NK-92 (cell line): ENCODE data around the gene MARCHF2.
"Not testable (repeated sequence)": the region's sequence is repeated elsewhere in the genome, so short reads cannot be mapped to it uniquely, and the experiment has no call there.

Experiments used
- DNase-seq: peaks from one replicate; lab custom pipeline; 2025; ENCODE audit not compliant: unreplicated experiment; lab: John Stamatoyannopoulos, UW

Gene MARCHF2, protein sequence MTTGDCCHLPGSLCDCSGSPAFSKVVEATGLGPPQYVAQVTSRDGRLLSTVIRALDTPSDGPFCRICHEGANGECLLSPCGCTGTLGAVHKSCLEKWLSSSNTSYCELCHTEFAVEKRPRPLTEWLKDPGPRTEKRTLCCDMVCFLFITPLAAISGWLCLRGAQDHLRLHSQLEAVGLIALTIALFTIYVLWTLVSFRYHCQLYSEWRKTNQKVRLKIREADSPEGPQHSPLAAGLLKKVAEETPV

GRCh38 chr19:8412783-8413628 is at the start of gene MARCHF2:
Gene MARCHF2 (plus strand): TSS chr19:8413305. CDS start chr19:8421841, 8,536 bp downstream.
- DNase-seq = peak; percentile 73

DNA sequence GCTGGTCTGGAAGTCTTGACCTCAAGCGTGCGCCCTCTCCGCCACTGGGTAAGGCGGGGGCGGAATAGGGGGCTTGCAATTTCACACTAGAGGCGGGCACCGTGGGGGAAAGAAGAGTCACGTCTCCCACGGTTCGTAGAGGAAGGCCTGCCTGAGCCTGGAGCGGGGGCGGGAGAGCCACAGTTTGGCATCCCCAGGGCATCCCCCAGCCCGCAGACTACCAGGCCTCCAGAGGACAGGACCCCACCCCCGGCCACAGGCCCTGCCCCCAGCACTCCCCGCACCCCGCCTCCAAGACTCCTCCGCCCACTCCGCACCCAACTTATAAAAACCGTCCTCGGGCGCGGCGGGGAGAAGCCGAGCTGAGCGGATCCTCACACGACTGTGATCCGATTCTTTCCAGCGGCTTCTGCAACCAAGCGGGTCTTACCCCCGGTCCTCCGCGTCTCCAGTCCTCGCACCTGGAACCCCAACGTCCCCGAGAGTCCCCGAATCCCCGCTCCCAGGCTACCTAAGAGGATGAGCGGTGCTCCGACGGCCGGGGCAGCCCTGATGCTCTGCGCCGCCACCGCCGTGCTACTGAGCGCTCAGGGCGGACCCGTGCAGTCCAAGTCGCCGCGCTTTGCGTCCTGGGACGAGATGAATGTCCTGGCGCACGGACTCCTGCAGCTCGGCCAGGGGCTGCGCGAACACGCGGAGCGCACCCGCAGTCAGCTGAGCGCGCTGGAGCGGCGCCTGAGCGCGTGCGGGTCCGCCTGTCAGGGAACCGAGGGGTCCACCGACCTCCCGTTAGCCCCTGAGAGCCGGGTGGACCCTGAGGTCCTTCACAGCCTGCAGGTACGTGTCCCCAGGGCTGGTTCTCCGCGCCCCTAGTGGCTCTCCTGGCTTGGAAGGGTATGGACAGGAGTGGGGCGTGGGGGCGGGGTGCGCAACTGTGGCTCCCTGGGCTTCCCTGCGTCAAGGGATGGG is 49.0 kb upstream of the MARCHF2 start, which contains the start of gene ANGPTL4:
Gene ANGPTL4 (plus strand): TSS at position 353 of the 969 bp plus-strand sequence. CDS start 167 bp downstream, at position 520.
- DNase-seq = no peak

DNA sequence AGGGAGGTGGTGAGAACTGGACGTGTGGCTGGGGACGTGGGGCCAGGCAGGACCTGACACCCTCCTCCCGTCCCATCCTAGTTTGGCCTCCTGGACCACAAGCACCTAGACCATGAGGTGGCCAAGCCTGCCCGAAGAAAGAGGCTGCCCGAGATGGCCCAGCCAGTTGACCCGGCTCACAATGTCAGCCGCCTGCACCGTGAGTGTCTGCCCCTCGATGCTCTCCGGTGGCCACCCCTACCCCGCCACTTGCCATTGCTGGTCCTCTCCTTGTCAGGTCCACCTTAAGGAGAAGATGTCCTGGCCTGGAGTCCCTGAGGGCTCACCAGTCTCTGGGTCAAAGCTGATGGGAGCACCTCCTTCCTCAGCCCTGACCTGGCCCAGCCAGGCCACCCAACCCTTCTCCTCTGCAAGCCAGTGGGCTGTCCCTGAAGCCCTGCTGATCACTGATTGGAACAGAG is 47.0 kb upstream of the MARCHF2 start:
- DNase-seq = no peak

GRCh38 chr19:8366961-8367326 is 46.2 kb upstream of the MARCHF2 start:
- DNase-seq = no peak

DNA sequence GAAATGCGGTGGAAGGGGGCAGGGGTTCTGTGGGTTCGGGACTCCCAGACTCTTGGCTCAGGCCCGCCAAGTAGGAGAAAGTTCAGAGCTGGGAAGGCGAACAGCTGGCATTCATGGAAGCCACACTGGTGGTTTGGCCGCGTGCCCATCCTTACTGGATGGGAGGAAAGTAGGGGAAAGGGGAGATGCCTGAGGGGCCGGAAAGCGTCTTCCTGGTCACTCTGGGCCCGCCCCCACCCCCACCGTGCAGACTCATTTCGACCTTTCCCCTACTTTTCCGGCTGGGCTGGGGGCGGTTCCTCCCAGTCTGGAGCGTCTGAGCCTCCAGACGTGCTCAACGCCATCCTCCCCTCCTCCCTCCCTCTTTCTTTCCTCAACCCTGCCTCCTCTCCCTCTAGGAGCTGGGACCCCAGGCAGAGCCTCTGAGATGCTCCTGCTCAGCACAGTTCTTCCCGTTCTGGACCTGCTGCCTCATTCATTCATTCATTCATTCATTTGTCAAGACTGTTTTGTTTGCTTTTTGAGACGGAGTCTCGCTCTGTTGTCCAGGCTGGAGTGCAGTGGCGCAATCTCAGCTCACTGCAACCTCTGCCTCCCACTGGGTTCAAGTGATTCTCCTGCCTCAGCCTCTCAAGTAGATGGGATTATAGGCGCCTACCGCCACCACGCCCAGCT is 45.6 kb upstream of the MARCHF2 start:
- no peak for DNase-seq

- no peak for DNase-seq
Observed at GRCh38 chr19:8370176-8371010, 42.7 kb upstream of the MARCHF2 start.

DNA sequence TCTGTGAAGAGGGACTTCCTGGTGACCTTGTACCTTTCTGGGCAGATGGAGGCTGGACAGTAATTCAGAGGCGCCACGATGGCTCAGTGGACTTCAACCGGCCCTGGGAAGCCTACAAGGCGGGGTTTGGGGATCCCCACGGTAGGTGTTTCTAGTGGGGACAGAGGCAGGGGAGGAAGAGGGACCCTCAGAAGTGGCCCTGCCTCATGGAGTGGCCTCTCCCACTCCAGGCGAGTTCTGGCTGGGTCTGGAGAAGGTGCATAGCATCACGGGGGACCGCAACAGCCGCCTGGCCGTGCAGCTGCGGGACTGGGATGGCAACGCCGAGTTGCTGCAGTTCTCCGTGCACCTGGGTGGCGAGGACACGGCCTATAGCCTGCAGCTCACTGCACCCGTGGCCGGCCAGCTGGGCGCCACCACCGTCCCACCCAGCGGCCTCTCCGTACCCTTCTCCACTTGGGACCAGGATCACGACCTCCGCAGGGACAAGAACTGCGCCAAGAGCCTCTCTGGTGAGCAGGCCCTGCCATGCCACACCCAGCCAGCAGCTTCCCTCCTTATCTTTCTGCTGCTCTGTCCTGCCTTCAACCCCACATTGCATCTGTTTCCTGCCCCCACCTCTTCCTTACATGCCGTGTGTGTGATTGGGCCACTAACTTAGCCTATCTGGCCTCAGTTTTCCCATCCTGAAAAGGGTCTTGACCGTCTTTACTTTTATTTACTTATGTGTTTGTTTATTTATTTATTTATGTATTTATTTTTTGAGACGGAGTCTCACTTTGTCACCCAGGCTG is 41.9 kb upstream of the MARCHF2 start:
- no peak for DNase-seq

GRCh38 chr19:8373867-8374813 is 39.0 kb upstream of the MARCHF2 start:
- no peak for DNase-seq

GRCh38 chr19:8375766-8376165 is 37.3 kb upstream of the MARCHF2 start:
- DNase-seq = not testable (repeated sequence)

DNA sequence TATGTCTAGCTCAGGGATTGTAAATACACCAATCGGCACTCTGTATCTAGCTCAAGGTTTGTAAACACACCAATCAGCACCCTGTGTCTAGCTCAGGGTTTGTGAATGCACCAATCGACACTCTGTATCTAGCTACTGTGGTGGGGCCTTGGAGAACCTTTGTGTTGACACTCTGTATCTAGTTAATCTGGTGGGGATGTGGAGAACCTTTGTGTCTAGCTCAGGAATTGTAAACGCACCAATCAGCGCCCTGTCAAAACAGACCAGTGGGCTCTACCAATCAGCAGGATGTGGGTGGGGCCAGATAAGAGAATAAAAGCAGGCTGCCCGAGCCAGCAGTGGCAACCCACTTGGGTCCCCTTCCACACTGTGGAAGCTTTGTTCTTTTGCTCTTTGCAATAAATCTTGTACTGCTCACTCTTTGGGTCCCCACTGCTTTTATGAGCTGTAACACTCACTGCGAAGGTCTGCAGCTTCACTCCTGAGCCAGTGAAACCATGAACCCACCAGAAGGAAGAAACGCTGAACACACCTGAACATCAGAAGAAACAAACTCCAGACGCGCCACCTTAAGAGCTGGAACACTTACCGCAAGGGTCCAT is 36.6 kb upstream of the MARCHF2 start:
- not testable (repeated sequence) for DNase-seq

DNA sequence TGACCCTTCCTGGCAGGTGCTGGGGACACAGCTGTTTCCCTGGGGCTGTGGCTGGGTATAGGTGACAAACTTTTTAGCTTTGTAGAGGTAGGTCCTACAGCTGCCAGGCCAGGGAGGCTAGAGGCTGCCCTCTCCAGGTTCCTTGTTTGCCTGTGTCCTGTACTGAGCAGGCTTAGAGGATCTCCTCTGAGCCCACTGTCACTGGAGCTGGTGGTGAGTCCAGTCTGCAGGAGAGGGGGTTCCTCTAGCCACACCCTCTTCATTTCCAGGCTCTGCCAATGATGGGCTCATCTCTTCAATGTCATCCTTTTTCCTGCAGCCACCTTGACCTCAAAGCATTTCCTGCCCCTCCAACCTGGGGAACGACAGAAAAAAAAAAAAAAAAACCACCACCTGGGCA is 35.5 kb upstream of the MARCHF2 start:
- DNase-seq = no peak

GRCh38 chr19:8379156-8379891 is 33.8 kb upstream of the MARCHF2 start:
- DNase-seq = not testable (repeated sequence)

GRCh38 chr19:8384569-8384968 is 28.5 kb upstream of the MARCHF2 start:
- DNase-seq = not testable (repeated sequence)

GRCh38 chr19:8385103-8385502 is 28.0 kb upstream of the MARCHF2 start:
- not testable (repeated sequence) for DNase-seq

DNA sequence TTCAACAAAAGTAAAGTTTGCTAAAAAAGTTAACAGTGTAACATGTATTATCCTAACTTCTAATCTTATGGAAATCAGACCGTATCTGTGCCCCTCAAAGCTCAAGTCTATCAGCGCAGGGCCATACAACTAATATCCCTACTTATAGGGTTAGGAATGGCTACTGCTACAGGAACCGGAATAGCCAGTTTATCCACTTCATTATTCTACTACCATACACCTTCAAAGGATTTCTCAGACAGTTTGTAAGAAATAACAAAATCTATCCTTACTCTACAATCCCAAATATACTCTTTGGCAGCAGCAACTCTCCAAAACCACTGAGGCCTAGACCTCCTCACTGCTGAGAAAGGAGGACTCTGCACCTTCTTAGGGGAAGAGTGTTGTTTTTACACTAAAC is 27.5 kb upstream of the MARCHF2 start:
- not testable (repeated sequence) for DNase-seq

DNA sequence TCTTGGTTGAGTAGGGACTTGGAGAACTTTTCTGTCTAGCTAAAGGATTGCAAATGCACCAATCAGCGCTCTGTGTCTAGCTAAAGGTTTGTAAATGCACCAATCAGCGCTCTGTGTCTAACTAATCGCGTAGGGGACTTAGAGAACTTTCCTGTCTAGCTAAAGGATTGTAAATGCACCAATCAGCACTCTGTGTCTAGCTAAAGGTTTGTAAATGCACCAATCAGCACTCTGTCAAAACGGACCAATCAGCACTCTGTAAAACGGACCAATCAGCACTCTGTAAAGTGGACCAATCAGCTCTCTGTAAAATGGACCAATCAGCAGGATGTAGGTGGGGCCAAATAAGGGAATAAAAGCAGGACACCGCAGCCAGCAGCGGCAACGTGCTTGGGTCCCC is 26.7 kb upstream of the MARCHF2 start:
- DNase-seq = not testable (repeated sequence)
